Measurements from ENCODE around the gene GCK.

The GCK gene

GRCh38 chr7:44217223-44217714 is 28.0 kb upstream of the GCK start:
- Histone ChIP-seq H3K23ac (ENCODE audit: low read depth, low read length, poor library complexity) (no peak overlapping the region), H3K27me3 (ENCODE audit: control insufficient read depth in 3 of 3, insufficient read depth in 3 of 3, low read depth in 1 of 3, low read length in 3 of 3) (no peaks in the 10 kb centered on the region), H3K18ac (ENCODE audit: low read length) (peak overlapping the region; percentile 74), H3K9me3 (replicated peaks in 1 of 2; ENCODE audit: control insufficient read depth in 2 of 2, insufficient read depth in 1 of 2, low read depth in 1 of 2, low read length in 2 of 2) (peaks cover 4 to 7% of the 10 kb centered on the region in 2 donors), H3K27ac (replicated peaks; ENCODE audit: low read length) (no peak overlapping the region), H4K8ac (ENCODE audit: low read depth, low read length) (no peak overlapping the region), H3K79me1 (ENCODE audit: low read depth, low read length) (no peaks in the 10 kb centered on the region), H3K36me3 (replicated peaks in 1 of 2; ENCODE audit: control insufficient read depth in 2 of 2, insufficient read depth in 2 of 2, low read length in 2 of 2) (peaks cover 3 to 18% of the 10 kb centered on the region in 2 donors), H3K4ac (ENCODE audit: low read length) (no peak overlapping the region), H2AK5ac (ENCODE audit: low read depth, low read length) (peak overlapping the region; percentile 50), H3K4me2 (ENCODE audit: insufficient read depth, low read length, poor library complexity, severe bottlenecking) (no peak overlapping the region), H3K4me1 (ENCODE audit: control insufficient read depth in 2 of 2, insufficient read depth in 1 of 2, low read depth in 1 of 2, low read length in 2 of 2) (peaks cover 19% of the 10 kb centered on the region in 2 donors), H4K91ac (ENCODE audit: low read depth, low read length, poor library complexity) (no peak overlapping the region), H2BK12ac (ENCODE audit: low read length) (peak overlapping the region; percentile 30), H3K14ac (ENCODE audit: low read length) (no peak overlapping the region), H2BK15ac (ENCODE audit: low read length) (peak overlapping the region; percentile 90), H2BK5ac (ENCODE audit: low read length) (no peak overlapping the region), H3K4me3 (ENCODE audit: low read length in 2 of 2) (no peak overlapping the region), H3K9ac (ENCODE audit: low read depth, low read length, poor library complexity) (no peak overlapping the region), H2AFZ (ENCODE audit: low read length) (no peak overlapping the region), H2BK120ac (ENCODE audit: low read depth, low read length) (peak overlapping the region; percentile 26)
- no peak for DNase-seq (ENCODE audit: low spot score)
- no CpG with 5 or more reads among the region's 19 CpGs for WGBS, 2 donors (ENCODE audit: extremely low coverage in 2 of 2, insufficient read length in 2 of 2, insufficient replicate concordance in 1 of 2)

- WGBS, 2 donors (ENCODE audit: extremely low coverage in 2 of 2, insufficient read length in 2 of 2, insufficient replicate concordance in 1 of 2), result no CpG with 5 or more reads among the region's 13 CpGs
- Histone ChIP-seq H2BK12ac (ENCODE audit: low read length) (no peak overlapping the region), H3K79me1 (ENCODE audit: low read depth, low read length) (no peaks in the 10 kb centered on the region), H4K91ac (ENCODE audit: low read depth, low read length, poor library complexity) (no peak overlapping the region), H2BK120ac (ENCODE audit: low read depth, low read length) (no peak overlapping the region), H3K4me1 (ENCODE audit: control insufficient read depth in 2 of 2, insufficient read depth in 1 of 2, low read depth in 1 of 2, low read length in 2 of 2) (peaks cover 19% of the 10 kb centered on the region in 2 donors), H3K4me3 (ENCODE audit: low read length in 2 of 2) (no peak overlapping the region), H3K14ac (ENCODE audit: low read length) (no peak overlapping the region), H3K9me3 (replicated peaks in 1 of 2; ENCODE audit: control insufficient read depth in 2 of 2, insufficient read depth in 1 of 2, low read depth in 1 of 2, low read length in 2 of 2) (peaks cover 4 to 7% of the 10 kb centered on the region in 2 donors), H3K18ac (ENCODE audit: low read length) (no peak overlapping the region), H3K4me2 (ENCODE audit: insufficient read depth, low read length, poor library complexity, severe bottlenecking) (no peak overlapping the region), H2AK5ac (ENCODE audit: low read depth, low read length) (peak overlapping the region; percentile 50), H3K9ac (ENCODE audit: low read depth, low read length, poor library complexity) (no peak overlapping the region), H3K27ac (replicated peaks; ENCODE audit: low read length) (no peak overlapping the region), H4K8ac (ENCODE audit: low read depth, low read length) (no peak overlapping the region), H2BK15ac (ENCODE audit: low read length) (no peak overlapping the region), H3K4ac (ENCODE audit: low read length) (no peak overlapping the region), H3K27me3 (ENCODE audit: control insufficient read depth in 3 of 3, insufficient read depth in 3 of 3, low read depth in 1 of 3, low read length in 3 of 3) (no peaks in the 10 kb centered on the region), H2BK5ac (ENCODE audit: low read length) (no peak overlapping the region), H3K23ac (ENCODE audit: low read depth, low read length, poor library complexity) (no peak overlapping the region), H3K36me3 (replicated peaks in 1 of 2; ENCODE audit: control insufficient read depth in 2 of 2, insufficient read depth in 2 of 2, low read length in 2 of 2) (peaks cover 6 to 24% of the 10 kb centered on the region in 2 donors), H2AFZ (ENCODE audit: low read length) (peak overlapping the region; percentile 26)
- DNase-seq (ENCODE audit: low spot score), result no peak
Measured at GRCh38 chr7:44216521-44217222, 27.4 kb upstream of the GCK start.

GRCh38 chr7:44216019-44216418 is 26.8 kb upstream of the GCK start:
- Histone ChIP-seq H2BK15ac (ENCODE audit: low read length) (no peak overlapping the region), H2BK5ac (ENCODE audit: low read length) (no peak overlapping the region), H3K18ac (ENCODE audit: low read length) (no peak overlapping the region), H2BK12ac (ENCODE audit: low read length) (peak overlapping the region; percentile 48), H3K4me1 (ENCODE audit: control insufficient read depth in 2 of 2, insufficient read depth in 1 of 2, low read depth in 1 of 2, low read length in 2 of 2) (peaks cover 19 to 22% of the 10 kb centered on the region in 2 donors), H3K36me3 (replicated peaks in 1 of 2; ENCODE audit: control insufficient read depth in 2 of 2, insufficient read depth in 2 of 2, low read length in 2 of 2) (peaks cover 11 to 30% of the 10 kb centered on the region in 2 donors), H2BK120ac (ENCODE audit: low read depth, low read length) (no peak overlapping the region), H4K91ac (ENCODE audit: low read depth, low read length, poor library complexity) (no peak overlapping the region), H3K79me1 (ENCODE audit: low read depth, low read length) (no peaks in the 10 kb centered on the region), H3K4ac (ENCODE audit: low read length) (no peak overlapping the region), H3K27ac (replicated peaks; ENCODE audit: low read length) (no peak overlapping the region), H3K14ac (ENCODE audit: low read length) (no peak overlapping the region), H2AFZ (ENCODE audit: low read length) (no peak overlapping the region), H3K27me3 (ENCODE audit: control insufficient read depth in 3 of 3, insufficient read depth in 3 of 3, low read depth in 1 of 3, low read length in 3 of 3) (no peaks in the 10 kb centered on the region), H3K9ac (ENCODE audit: low read depth, low read length, poor library complexity) (no peak overlapping the region), H3K9me3 (replicated peaks in 1 of 2; ENCODE audit: control insufficient read depth in 2 of 2, insufficient read depth in 1 of 2, low read depth in 1 of 2, low read length in 2 of 2) (peaks cover 4 to 7% of the 10 kb centered on the region in 2 donors), H3K4me3 (ENCODE audit: low read length in 2 of 2) (no peak overlapping the region), H3K23ac (ENCODE audit: low read depth, low read length, poor library complexity) (no peak overlapping the region), H4K8ac (ENCODE audit: low read depth, low read length) (no peak overlapping the region), H3K4me2 (ENCODE audit: insufficient read depth, low read length, poor library complexity, severe bottlenecking) (no peak overlapping the region), H2AK5ac (ENCODE audit: low read depth, low read length) (no peak overlapping the region)
- no peak for DNase-seq (ENCODE audit: low spot score)
- no CpG with 5 or more reads among the region's 8 CpGs for WGBS, 2 donors (ENCODE audit: extremely low coverage in 2 of 2, insufficient read length in 2 of 2, insufficient replicate concordance in 1 of 2)

- Histone ChIP-seq H3K4me1 (ENCODE audit: control insufficient read depth in 2 of 2, insufficient read depth in 1 of 2, low read depth in 1 of 2, low read length in 2 of 2) (peaks cover 19 to 22% of the 10 kb centered on the region in 2 donors), H3K14ac (ENCODE audit: low read length) (no peak overlapping the region), H3K36me3 (replicated peaks in 1 of 2; ENCODE audit: control insufficient read depth in 2 of 2, insufficient read depth in 2 of 2, low read length in 2 of 2) (peaks cover 15 to 35% of the 10 kb centered on the region in 2 donors), H3K4me3 (ENCODE audit: low read length in 2 of 2) (peak overlapping the region in 1 of 2 donors; percentile 24), H3K4me2 (ENCODE audit: insufficient read depth, low read length, poor library complexity, severe bottlenecking) (no peak overlapping the region), H3K27ac (replicated peaks; ENCODE audit: low read length) (no peak overlapping the region), H2AK5ac (ENCODE audit: low read depth, low read length) (no peak overlapping the region), H2BK120ac (ENCODE audit: low read depth, low read length) (no peak overlapping the region), H3K9ac (ENCODE audit: low read depth, low read length, poor library complexity) (no peak overlapping the region), H2AFZ (ENCODE audit: low read length) (no peak overlapping the region), H3K79me1 (ENCODE audit: low read depth, low read length) (no peaks in the 10 kb centered on the region), H3K27me3 (ENCODE audit: control insufficient read depth in 3 of 3, insufficient read depth in 3 of 3, low read depth in 1 of 3, low read length in 3 of 3) (no peaks in the 10 kb centered on the region), H3K18ac (ENCODE audit: low read length) (no peak overlapping the region), H2BK5ac (ENCODE audit: low read length) (no peak overlapping the region), H4K8ac (ENCODE audit: low read depth, low read length) (no peak overlapping the region), H2BK12ac (ENCODE audit: low read length) (no peak overlapping the region), H3K9me3 (replicated peaks in 1 of 2; ENCODE audit: control insufficient read depth in 2 of 2, insufficient read depth in 1 of 2, low read depth in 1 of 2, low read length in 2 of 2) (peaks cover 4 to 7% of the 10 kb centered on the region in 2 donors), H3K4ac (ENCODE audit: low read length) (no peak overlapping the region), H3K23ac (ENCODE audit: low read depth, low read length, poor library complexity) (no peak overlapping the region), H2BK15ac (ENCODE audit: low read length) (no peak overlapping the region), H4K91ac (ENCODE audit: low read depth, low read length, poor library complexity) (no peak overlapping the region)
- WGBS, 2 donors (ENCODE audit: extremely low coverage in 2 of 2, insufficient read length in 2 of 2, insufficient replicate concordance in 1 of 2), result no CpG with 5 or more reads among the region's 7 CpGs
- DNase-seq (ENCODE audit: low spot score), result no peak
Measured at GRCh38 chr7:44215531-44215930, 26.3 kb upstream of the GCK start.

All from neuronal stem cell (in vitro differentiated cells).